ENCODE results near the gene REV3L.
"Not testable (repeated sequence)": the region's sequence is repeated elsewhere in the genome, so short reads cannot be mapped to it uniquely, and the experiment has no call there.

The REV3L gene

DNA sequence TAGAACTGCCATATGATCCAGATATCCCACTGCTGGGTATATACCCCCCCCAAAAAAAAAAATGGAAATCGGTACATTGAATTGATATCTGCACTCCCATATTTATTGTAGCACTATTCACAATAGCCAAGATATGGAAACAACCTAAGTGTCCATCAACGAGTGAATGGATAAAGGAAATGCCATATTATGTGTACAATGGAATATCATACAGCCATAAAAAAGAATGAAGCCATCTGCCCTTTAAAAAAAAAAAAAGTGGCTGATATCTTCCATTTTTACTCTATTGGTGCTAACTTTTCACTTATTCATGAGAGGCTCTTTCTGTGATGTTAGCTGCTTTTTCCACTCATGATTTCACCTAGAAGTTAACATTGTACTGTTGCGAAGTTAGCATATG, 156.5 kb downstream of the REV3L start:
- intact Hi-C loops (cut with DNase I): no loop called here
- DNase-seq: no peak

- intact Hi-C loops (cut with DNase I): no loop called here
Measured at GRCh38 chr6:111322145-111322544, 160.9 kb downstream of the REV3L start.

GRCh38 chr6:111307950-111308349, 175.1 kb downstream of the REV3L start:
- DNase-seq; intact Hi-C loops (cut with DNase I): not testable (repeated sequence)

More at GRCh38 chr6:111322145-111322544, 160.9 kb downstream of the REV3L start:
- no peak for DNase-seq

- DNase-seq: no peak
- intact Hi-C loops (cut with DNase I): no loop called here
Measured at GRCh38 chr6:111307275-111307858, 175.7 kb downstream of the REV3L start.

DNA sequence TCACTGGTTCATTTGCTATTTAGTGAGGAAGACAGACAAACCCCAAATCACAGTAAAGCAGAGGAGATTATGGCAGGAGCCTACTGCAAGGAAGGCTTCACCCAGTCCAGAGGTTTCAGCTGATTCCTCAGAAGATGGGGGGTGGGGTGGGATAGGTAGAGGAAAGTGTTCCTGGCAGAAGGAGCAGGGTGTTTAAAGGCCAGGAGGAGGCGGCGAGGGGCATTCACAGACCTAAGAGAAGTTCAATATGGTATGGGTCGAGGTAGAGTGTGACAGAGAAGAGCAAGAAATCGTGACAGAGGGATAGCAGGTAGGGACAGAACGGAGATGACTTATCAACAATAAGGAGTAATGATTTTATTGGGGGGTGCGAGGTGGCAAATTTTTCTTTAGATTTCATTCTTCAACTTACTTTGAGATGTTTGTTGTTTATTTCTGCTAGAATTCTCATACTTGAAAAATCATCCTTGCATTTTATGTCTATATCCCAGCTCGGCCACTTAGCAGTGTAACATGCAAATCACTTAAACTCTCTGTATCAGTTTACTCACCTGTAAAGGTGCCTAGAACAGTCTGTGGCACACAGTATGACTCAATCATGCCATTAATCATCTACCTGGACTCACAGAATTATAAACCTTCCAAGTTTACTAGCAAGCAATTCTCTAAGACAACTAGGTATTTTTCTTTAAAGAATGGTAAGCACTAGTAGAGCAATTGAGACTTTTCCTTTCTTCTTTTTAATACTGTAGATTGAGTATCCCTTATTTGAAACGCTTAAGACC, 176.7 kb downstream of the REV3L start:
- intact Hi-C loops (cut with DNase I): no loop called here
- no peak for DNase-seq

DNA sequence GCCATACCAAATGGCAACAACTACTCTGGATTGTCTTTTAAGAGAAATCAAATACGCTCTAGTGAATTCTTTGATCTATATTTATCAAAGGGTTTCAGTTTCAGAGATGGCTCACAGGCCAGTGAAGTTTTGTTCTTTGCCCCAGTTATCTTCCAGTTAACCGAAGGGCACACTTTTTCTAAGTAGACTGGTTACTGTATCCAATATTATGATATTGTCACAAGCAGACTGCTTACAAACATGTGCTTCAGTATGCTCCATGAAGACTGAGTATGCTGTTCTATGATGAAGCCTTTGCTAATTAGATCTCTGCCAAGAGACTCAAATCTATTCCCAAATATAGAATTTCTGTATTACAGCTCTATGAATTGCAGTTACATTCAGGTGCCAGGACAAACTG, 181.1 kb downstream of the REV3L start:
- DNase-seq: no peak
- intact Hi-C loops (cut with DNase I): no loop called here

DNA sequence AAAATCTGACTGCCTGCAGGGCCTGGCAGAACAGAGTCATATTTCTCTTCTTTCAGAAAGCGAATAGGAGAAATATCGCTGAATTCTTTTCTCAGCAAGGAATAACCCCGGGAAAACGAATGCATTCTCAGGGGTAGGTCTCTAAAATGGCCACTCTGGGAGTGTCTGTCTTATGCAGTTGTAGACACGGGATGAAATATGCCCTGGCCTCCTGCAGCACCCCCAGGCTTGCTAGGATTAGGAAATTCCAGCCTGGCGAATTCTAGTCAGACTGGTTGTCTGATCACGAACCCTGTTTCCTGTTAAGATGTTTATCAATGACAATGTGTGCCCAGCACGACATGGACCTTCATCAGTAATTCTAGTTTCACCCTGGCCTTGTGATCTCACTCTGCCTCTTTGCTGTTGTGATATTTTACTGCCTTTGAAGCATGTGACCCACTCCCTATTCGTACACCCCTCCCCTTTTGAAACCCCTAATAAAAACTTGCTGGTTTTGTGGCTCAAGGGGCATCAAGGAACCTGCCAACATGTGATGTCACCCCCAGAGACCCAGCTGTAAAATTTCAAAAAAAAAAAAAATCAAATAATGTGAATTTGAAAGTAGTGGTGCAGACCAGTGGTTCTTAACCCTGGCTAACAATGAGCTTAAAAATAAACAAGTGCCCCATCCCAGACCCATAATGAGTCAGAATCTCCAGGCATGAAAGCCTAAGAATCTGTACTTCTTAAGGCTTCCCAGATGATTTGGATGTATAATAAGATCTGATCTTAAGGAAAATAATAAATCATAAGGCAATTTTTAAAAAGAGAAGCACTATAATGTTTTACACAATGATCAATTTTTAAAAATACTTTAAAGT, 181.8 kb downstream of the REV3L start:
- DNase-seq; intact Hi-C loops (cut with DNase I): not testable (repeated sequence)

- DNase-seq: no peak
- intact Hi-C loops (cut with DNase I): no loop called here
Measured at GRCh38 chr6:111297776-111298175, 185.2 kb downstream of the REV3L start.

DNA sequence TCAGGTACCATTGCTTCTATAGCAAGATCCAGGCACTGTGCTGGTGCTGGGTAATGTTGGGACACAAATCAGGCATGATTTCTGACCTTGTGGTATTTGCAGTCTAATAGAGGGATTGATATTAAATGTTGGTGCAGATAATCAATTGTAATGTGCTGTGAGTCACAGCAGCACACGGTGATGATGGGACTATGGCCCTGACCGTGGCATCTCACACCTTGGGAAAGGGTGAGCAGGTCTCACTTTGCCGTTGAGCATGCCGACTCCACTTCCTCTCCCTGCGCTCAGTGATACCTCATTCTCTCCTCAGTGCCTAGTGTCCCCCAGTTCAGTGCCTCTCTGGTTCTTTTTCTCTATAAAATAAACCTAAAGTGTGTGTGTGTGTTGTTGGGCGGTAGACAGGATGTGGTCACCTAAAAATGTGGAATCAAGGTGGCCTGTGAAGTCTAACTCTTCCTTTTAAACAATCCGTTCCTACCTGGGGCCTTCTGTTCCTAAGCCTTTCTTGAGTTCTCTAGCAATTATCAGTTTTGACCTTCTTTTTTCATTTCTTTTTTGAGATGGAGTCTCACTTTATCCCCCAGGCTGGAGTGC, 188.5 kb downstream of the REV3L start:
- DNase-seq: no peak
- intact Hi-C loops (cut with DNase I): no loop called here

DNA sequence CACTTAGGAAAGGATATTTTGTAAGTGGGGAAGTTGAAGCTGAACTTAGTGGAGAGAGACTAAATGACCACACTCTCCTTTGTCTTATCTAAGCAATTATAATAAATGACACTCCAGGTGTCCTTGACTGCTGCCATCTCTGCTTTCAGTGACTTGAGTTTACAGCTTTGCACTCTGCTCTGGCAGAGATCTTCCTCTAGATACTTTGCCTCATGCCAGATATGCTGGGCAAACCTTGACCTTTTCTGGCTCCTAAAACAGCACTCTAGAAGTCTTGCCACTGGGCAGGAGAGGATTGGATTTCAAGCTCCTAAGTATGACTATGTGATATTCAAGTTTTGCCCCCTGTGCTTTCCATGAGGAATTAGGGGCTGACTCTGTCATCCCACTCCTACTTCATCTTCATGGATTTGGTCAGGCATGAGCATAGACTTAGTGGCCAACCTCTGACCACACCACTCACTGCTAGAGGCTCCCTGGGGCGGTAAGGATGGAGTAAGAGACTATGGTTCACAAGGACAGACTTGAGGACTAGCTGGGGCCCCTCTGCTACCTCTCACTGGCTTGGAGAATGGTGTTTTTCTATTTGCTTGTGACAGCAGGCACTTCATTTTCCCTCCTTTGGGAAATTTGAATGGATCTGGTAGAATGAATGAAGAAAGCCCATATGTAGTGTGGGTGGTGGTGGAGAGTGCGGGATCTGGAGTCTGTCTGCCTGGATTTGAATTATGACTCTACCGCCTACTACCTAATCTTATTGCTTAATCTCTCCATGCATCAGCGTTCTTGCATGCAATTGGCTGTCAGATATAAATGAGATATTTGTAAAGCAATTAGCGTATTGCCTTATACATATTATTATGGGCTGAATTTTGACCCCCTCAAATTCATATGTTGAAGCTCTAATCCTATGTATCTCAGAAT, 191.4 kb downstream of the REV3L start:
- intact Hi-C loops (cut with DNase I): no loop called here
- peak in 1 of 10 donors; percentile 14 for DNase-seq

- not testable (repeated sequence) for DNase-seq
Measured at GRCh38 chr6:111290689-111291335, 192.2 kb downstream of the REV3L start.

DNA sequence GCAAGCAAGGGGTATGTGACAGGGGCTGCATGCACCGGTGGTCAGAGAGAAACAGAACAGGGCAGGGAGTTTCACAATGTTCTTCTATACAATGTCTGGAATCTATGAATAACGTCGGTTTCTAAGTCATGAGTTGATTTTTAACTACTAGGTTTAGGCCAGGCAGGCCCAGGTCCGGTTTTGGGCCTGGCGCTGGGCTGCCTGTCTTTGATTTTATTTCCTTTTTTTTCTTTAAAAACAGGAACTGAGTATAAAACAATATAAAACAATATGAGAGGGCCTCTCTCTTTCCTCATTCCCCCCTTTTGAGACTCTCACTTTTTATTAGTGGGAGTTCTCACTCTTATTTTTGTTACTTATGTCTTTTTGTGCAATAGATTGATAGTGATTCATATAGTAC, 198.7 kb downstream of the REV3L start:
- intact Hi-C loops (cut with DNase I); DNase-seq: not testable (repeated sequence)

More at GRCh38 chr6:111290689-111291335, 192.2 kb downstream of the REV3L start:
- intact Hi-C loops (cut with DNase I): not testable (repeated sequence)

- DNase-seq: no peak
Measured at GRCh38 chr6:111283707-111284106, 199.3 kb downstream of the REV3L start.

DNA sequence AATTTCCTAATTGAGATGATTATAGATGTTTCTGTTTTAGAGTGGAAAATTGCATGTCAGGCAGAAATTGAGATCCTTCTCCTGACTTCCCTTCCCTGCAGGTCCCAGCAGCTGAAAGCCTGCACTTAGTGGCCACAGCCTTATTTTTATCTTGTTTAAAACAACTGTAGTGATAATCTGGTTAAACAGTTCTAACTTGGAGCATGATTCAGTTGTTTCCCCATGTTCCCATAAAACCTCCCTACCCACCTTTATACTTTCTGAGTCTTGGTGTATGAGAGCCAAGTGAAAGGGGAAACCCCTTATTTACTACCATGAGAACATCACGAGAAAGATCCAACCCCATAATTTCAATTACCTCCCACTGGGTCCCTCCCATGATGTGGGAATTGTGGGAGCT, 200.5 kb downstream of the REV3L start:
- DNase-seq: no peak
- intact Hi-C loops (cut with DNase I): no loop called here

More at GRCh38 chr6:111283707-111284106, 199.3 kb downstream of the REV3L start:
- intact Hi-C loops (cut with DNase I): no loop called here

- no peak for DNase-seq
- intact Hi-C loops (cut with DNase I): no loop called here
Measured at GRCh38 chr6:111280445-111280955, 202.5 kb downstream of the REV3L start.

DNA sequence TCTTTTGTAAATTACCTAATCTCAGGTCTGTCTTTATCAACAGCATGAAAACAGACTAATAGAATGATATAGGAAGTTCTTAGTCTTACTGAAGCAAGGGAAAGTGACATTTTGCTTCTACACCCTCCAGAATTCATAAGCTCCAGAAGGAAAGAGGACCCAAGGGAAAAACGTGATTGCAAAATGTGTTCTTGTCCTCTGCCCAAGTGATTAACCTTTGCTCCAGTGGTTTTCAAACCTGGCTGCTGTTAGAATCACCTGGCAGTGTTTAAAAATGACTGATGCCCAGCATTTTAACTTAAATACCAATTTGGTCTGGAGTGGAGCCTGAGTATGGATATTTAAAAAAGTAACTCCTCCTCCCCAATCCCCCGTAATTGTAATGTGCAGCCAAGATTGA, 204.3 kb downstream of the REV3L start:
- intact Hi-C loops (cut with DNase I): no loop called here
- no peak for DNase-seq

- DNase-seq: no peak
- intact Hi-C loops (cut with DNase I): no loop called here
Measured at GRCh38 chr6:111277819-111278218, 205.2 kb downstream of the REV3L start.

- no peak for DNase-seq
- intact Hi-C loops (cut with DNase I): no loop called here
Measured at GRCh38 chr6:111276736-111277135, 206.3 kb downstream of the REV3L start.

DNA sequence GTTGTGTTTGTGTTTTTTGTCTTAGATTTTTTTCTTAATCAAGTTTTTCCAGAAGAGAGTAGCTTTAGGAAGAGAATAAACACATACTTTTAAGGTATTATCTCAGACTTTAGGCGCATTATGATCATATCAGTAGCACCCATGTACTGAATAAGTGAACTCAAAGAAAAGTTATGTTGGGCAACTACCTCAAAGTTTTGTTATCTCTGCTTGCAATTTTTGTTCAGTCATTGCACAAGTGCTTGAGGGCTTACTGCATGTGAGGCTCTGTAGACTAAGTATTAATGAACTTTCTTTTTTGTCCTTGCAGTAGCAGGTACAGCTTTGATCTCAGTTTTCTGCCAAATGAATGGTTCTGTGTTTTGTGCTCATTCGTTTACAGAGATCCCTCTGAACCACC, 206.7 kb downstream of the REV3L start:
- DNase-seq: no peak
- intact Hi-C loops (cut with DNase I): no loop called here

All from posterior cingulate gyrus (tissue), 11 donors.